Suprapubic skin (tissue), 3 donors: ENCODE measurements around the gene CACNA2D3.

Experiments
- CTCF ChIP-seq, 2 donors: fragments of 200-600 bp in 1 of 2; fragments of 450-650 bp in 1 of 2; sonication (generic) in 1 of 2; IDR thresholded peaks; one replicate each; pipeline ENCODE4 v1.5.1; 2016 to 2019; ENCODE audit warnings: antibody characterized with exemption in 2 of 2, mild to moderate bottlenecking in 1 of 2, moderate library complexity in 1 of 2
- POLR2A ChIP-seq, 2 donors: fragments of 450-650 bp; IDR thresholded peaks; one replicate each; pipeline ENCODE4 v1.6.1; 2017; ENCODE audit warnings: antibody characterized with exemption in 2 of 2, mild to moderate bottlenecking in 2 of 2, moderate library complexity in 2 of 2

- no peak for TF ChIP-seq CTCF (IDR thresholded peaks at IDR 0.05)
- TF ChIP-seq POLR2A (IDR thresholded peaks at IDR 0.05), result no peak
Measured at GRCh38 chr3:54211097-54211496, 88.7 kb downstream of the CACNA2D3 start.
